HL-60/S4 (cell line): ENCODE data around the gene TRPC6.

Experiments used
- in situ Hi-C: fragments of 300-500 bp; cut with MboI; formaldehyde crosslinking; loops from 2 replicates; pipeline ENCODE4 v1.14.3; 2022; ENCODE audit warnings: low sequenced_read_pairs

The TRPC6 gene

DNA sequence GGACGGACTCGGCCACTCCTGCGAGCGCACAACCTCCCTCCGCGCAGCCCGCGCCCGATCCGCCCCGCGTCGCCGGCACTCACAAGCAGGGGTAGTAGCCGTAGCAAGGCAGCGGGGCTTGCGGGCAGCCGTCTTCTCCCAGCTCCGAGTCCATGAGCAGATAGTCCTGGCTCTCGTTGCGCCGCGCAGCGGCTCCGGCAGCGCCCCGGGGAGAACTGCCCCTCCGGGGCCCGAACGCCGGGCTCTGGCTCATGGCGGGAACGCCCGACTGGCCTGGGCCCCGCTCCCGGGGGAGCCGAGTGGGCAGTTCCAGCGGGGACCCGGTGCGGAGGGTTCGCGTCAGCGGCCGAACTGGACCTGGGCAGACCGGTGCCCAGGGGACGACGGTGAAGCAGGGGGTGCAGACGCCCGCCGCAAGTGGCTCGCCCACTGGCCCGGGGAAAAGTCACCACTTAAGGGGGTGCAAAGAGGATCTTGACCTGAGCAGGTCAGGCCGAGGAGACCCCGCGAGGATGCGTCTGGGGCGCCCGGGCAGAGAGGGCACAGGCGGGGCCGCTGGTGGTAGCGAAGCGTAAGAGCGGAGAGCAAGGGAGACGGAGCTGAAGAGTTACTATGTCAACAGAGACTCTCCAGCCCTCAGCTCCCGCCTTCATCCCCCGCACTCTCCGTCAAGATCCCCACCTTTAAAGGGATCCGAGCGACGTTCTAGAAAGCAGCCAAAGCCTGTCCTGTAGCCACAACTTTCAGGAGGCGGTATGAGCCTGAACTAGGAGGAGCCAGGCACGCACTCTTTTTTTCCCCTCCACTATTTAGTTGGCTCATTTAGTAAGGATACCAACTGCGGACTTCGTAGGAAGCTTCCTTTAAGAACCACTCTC lies at the start of gene TRPC6:
TRPC6 (minus strand) TSS at position 757 of the 878 bp plus-strand sequence; CDS start at position 253, 504 bp downstream.
- in situ Hi-C loops, result no loop called here

DNA sequence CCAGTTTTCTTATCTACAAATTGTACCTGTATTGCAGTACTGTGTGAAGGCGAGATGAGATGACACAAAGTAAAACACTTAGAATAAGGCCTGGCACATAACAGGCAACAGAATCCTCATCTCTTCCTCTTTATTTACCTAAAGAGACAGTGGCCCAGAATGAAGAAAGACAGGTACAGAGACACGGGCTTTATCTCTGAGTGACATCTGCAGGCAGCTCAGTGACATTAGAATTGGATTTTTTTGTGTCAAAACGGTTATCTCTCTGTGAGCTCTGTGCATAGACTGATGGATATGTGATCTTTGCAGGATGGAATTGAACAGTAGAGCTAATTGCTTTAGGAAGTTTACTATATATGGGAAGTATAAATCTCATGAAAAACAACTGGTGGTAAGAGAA lies 36.2 kb upstream of the TRPC6 start:
- in situ Hi-C loops, result no loop called here

GRCh38 chr11:101618709-101619108 lies 34.9 kb upstream of the TRPC6 start:
- in situ Hi-C loops, result no loop called here

DNA sequence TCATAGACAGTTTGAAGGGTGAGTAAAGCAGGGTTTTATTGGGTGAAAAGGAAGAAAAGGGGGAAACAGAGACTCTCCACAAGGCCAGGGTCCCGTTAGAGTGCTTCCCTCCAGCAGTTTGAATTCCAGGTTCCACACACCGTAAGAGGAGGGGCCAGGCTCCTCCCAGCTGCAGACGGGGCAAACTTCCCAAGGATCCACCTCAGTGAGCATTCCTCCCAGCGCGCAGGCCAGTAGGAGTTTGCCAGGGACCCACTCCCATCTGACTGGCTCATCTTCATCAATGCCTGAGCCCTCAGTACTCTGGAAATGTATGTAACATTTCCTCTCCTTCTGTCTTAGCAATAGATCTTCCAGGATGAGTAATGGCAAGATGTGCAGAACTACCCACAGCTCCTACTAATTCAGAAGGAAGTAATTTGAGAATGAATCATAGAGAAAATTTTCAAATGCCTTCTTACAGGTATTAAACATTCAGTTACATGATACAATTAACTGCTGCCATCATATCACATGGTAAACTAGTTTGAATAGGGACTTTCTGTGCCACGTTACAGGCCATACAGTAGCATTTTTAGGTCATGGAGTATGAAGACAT lies 34.0 kb upstream of the TRPC6 start:
- in situ Hi-C loops, result no loop called here

DNA sequence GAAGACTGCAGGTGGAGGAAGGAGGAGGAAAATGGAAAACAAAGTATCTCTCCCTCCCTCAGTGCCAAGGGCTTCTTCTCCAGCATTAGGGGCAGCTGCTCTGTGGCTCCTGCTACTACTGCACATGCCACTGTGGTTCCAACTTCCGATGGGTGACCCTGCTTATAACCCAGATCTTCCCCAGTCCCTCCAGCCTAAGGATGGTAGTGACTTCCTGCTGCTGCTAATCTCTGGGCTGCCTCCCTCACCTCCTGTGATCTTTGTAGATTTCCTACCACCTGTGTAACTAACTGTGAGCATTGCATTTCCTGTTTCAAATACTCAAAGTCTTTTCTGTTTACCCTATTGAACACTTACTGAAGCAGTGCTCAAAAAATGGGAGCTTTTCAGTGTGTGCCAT lies 28.7 kb upstream of the TRPC6 start:
- in situ Hi-C loops, result no loop called here

GRCh38 chr11:101600924-101601323 lies 17.1 kb upstream of the TRPC6 start:
- in situ Hi-C loops, result no loop called here

GRCh38 chr11:101586965-101587364 lies 3.2 kb upstream of the TRPC6 start:
- in situ Hi-C loops, result no loop called here

DNA sequence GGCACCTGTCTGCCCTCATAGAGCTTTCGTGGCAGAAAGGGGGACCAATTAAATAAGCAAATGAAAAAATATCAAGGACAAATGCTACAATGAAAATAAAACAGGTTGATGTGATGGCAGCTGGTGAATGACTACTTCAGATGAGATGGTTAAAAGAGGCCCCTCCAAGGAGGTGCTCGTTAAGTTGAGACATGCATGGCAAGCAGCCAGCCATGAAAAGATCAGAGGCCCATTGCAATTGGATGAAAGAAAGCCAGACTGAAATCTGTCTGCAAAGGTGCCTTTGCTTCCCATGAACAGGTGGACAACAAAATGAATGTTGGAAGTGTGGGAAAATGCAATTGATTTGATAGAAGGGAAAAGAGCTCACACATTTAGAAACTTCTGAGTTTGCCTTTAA lies 848 bp upstream of the TRPC6 start:
- in situ Hi-C loops, result no loop called here

- in situ Hi-C loops, result no loop called here
Measured at GRCh38 chr11:101584129-101584515, 315 bp upstream of the TRPC6 start.

DNA sequence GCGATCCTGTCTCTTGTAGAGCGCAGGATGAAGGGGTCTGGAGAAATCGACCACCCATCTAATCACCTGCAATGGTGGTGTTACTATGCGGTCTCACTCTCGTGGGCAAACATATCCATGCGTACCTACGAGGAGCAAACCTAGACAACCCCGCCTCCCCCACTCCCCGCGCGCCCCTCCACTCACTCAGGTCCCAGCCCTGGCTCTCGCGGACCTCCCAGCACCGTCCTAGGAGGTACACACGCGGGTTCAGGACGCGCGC lies 887 bp downstream of the TRPC6 start:
- in situ Hi-C loops, result no loop called here

DNA sequence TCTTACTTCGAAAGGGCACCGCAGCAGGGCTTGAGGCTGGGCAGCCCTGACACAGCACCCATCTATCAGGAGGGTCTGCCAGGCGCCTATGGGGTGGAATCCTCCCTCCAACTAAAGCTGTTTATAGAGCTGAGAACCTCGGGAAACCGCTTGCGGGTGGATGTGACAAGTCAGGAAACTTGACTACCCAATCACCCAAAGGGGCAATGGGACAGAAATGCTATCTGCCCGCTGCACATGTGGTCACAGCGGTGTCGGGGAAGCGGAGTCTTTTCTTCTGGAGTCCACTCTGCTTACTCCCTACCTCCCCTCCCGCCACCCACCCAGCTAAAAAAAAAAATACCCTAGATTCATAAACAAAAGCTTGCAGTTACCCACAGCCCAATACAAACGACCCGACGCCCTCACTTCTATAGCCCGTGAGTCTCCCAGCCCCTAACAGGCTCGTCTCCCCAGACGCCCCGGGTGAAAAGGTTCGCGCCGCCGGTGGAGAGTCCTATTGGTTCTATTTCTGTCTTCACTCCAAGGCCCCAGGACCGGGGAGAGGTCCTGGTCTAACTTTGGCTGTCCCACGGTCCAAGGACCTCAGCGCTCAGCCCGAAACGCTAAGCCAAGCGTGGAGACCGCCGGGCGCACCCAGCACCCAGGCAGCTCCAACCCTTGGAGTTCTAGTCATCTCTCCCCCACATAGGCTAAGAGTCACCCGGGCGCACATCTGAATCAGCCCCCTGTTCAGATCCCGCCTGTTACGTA lies 1.4 kb downstream of the TRPC6 start:
- in situ Hi-C loops, result no loop called here

DNA sequence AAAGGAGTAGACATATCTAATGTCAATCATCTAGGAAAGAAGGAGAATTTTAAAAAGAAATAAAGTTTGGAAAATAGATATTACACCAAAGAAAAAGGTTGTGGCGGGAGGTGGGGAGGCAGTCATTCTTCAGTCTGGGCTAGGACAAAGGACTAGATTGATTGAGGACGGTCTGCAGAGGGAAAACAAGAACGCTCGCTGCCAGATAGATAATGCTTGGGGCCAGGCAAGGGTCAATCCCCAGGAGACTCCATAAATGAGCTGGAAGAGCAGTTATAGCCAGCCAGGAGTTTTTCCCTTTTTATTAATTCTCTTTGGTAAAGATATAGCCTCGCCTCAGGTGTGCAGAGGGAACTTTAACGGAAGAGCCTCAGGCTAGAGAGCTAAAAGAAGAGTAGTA lies 6.3 kb downstream of the TRPC6 start:
- in situ Hi-C loops, result no loop called here

DNA sequence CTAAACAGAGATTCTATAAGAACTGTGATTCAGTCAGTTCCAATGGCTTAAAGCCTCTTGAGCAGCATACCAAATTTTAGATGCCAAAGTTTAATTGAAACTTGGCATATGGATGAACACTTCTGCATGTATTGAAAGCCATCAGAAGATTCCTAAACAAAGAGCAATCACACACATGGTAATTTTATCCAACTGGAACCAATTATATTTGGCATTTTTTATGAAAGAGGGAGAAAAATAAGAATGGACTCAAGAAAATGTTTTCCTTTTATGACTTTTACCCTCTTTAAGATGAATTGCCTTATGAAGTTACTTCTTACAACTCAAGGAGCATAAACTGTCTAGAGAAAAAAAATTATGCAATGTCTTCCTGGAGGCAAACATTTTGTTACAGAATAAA lies 7.4 kb downstream of the TRPC6 start:
- in situ Hi-C loops, result no loop called here

GRCh38 chr11:101574886-101575285 lies 8.9 kb downstream of the TRPC6 start:
- in situ Hi-C loops, result no loop called here

DNA sequence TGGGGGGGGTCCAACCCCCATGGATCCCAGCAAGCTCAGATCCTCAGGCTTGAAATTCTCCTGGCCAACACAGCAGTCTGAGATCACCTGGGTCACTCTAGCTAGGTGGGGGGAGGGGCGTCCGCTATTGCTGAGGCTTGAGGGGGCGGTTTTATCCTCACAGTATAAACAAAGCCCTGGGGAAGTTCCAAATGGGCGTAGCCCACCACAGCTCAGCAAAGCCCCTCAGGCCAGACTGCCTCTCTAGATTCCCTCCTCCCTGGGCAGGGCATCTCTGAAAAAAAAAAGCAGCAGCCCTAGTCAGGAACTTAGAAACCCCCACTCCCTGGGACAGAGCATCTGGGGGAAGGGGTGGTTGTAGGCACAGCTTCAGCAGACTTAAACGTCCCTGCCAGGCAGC lies 16.7 kb downstream of the TRPC6 start:
- in situ Hi-C loops, result no loop called here

- in situ Hi-C loops, result no loop called here
Measured at GRCh38 chr11:101566626-101567025, 17.2 kb downstream of the TRPC6 start.

GRCh38 chr11:101563166-101563565 lies 20.6 kb downstream of the TRPC6 start:
- in situ Hi-C loops, result no loop called here

DNA sequence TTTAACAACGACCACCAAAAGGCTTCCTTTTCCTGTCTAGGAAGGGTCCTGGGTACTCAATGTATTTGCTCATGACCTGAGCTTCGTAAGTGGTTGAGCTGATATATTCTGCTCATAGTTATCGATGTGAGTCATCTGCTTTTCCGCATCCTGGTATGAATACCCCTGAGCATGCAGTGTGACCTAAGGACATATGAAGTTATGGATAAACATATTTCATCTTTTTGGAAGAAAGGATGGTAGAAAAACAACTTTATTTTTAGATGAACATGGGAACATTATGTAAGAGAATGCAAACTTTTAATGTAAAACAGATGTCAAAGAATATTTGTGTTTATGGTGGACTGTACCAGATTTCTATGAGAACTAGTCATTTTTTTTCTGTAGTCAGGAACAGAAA lies 28.4 kb downstream of the TRPC6 start:
- in situ Hi-C loops, result no loop called here

- in situ Hi-C loops, result no loop called here
Measured at GRCh38 chr11:101553891-101554292, 29.9 kb downstream of the TRPC6 start.

DNA sequence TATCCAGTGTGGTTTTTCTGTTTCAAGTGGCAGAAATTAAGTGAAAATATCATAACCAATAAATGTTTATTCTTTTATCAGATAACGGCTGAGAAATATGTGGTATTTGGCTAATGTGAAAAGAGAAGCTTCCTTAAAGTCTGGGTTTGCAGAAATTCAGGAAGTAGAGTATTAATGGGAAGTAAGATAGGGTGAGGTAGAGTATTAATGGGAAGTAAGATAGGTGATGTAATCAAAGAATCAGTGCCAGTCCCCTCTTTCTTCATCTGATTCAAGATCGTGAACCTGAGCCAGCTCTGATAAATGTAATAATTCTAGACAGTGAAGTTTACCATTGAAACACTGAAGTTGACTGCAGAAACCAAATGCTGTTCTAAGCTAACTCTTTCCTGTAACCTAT lies 30.9 kb downstream of the TRPC6 start:
- in situ Hi-C loops, result no loop called here

GRCh38 chr11:101528541-101528940 lies 55.3 kb downstream of the TRPC6 start:
- in situ Hi-C loops, result no loop called here

DNA sequence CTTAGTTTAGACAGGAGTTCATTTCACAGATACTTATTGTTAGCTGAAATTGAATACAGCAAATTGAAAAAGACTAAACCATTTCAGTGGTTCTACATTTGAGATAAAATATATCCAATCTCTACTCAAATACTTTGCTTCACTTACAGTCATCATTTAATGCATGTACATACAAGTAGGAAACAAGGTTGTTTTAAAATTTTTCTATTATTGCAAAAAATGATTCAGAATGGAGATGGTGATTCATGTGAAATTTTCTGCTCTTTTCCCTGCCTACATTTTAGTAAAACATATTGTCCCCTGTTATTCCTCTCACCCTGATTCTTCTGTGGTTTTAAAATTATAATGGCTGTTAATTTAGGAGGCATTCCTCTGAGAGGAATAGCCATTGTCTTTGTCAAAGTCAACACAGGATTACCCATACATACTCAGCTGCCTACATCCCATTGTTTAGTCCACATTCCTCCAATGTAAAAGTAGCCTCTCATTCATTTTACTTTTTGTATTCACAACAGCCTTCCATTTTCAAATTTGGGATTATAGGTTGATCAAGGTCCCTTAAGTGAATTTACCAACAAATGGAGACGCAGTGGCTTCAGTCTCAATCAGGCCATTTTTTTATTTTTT lies 60.1 kb downstream of the TRPC6 start:
- in situ Hi-C loops, result no loop called here
